Psoas muscle (tissue), 8 donors: ENCODE data around the gene DCHS1. TPM values are rescaled to one million over a fixed set of nuclear protein-coding genes. Genes with fewer than 3 reads are reported as not detected.

ENCODE experiments used
- ATAC-seq, 4 donors: fragments of 200-7000 bp; cut with Tn5 transposase; one replicate each; pipeline ENCODE4 v1.9.1; 2020; ENCODE audit warnings: moderate library complexity in 3 of 4, mild to moderate bottlenecking in 2 of 4
- DNase-seq, 2 donors: peaks; one replicate each; pipeline ENCODE4 v3.0.0-alpha.2; 2020
- H3K27ac ChIP-seq: fragments of 200-600 bp; one replicate; pipeline ENCODE4 v1.8.0; 2022
- H3K27me3 ChIP-seq, 3 donors: fragments of 200-600 bp in 1 of 3; one replicate each; pipeline versions ENCODE4 v1.6.1 to v1.8.0; 2013 to 2022; ENCODE audit warnings: low read length in 2 of 3, mild to moderate bottlenecking in 2 of 3, moderate library complexity in 1 of 3; ENCODE audit not compliant: insufficient read depth in 3 of 3
- H3K36me3 ChIP-seq, 2 donors: fragments of 200-600 bp in 1 of 2; one replicate each; pipeline versions ENCODE4 v1.6.1 to v1.8.0; 2013 to 2022; ENCODE audit warnings: low read depth in 1 of 2, mild to moderate bottlenecking in 1 of 2, moderate library complexity in 1 of 2; ENCODE audit not compliant: insufficient read depth in 1 of 2
- H3K4me1 ChIP-seq: fragments of 200-600 bp; one replicate; pipeline ENCODE4 v1.8.0; 2022
- H3K4me3 ChIP-seq: fragments of 200-600 bp; one replicate; pipeline ENCODE4 v1.8.0; 2022; ENCODE audit warnings: mild to moderate bottlenecking
- H3K9me3 ChIP-seq: fragments of 200-600 bp; one replicate; pipeline ENCODE4 v1.8.0; 2022
- WGBS, 3 donors: extraction: QIAGEN DNeasy Blood & Tissue Kit; methylation state at CpG; one replicate each; pipeline versions ENCODE4 v1.1.6 to v1.1.7; 2013; 5-methylcytosine and 5-hydroxymethylcytosine counted together
- intact Hi-C, 2 donors: fragments of 100-400 bp; cut with DNase I; formaldehyde crosslinking; loops; one replicate each; pipeline versions ENCODE4 v1.11.0 to v1.14.2; 2022
- polyA plus RNA-seq, 3 donors: library from polyadenylated mRNA; stranded (reverse); fragments of 200-250 nt; gene quantifications; one replicate each; pipeline ENCODE4 v1.2.3, GENCODE V29; 2013
- total RNA-seq, 4 donors: library from RNA; stranded (reverse); fragmentation: NEBNext Ultra II Directional in 2 of 4; extraction: Animal tissue kit (Norgen Biotek cat#: 25700) in 2 of 4; gene quantifications; one replicate each; pipeline versions ENCODE4 v1.2.1 to v1.2.4, GENCODE V29; 2021 to 2023
- TF ChIP-seq, protein P1 (sequence below): fragments of 200-600 bp; IDR thresholded peaks from one replicate; pipeline ENCODE4 v1.8.0; 2022; ENCODE audit warnings: antibody characterized with exemption
- donor health status: healthy with polysubstance abuse.
- donor health status: DM: no; HTN: no; CAD: no; lungs with moderate emphysema.
- donor health status: Bipolar disorder and iron deficiency.
- donor health status: healthy.
- donor health status: DM: yes; HTN: yes; CAD: no.
- donor health status: DM: no; HTN: no; CAD: no.
- donor health status: DM: no; HTN: no; CAD: no.
- donor health status: DM: yes; HTN: yes; CAD: no.

DCHS1 gene
- total and polyA plus RNA-seq, 7 donors: 0.98 to 7.2 (median 3.2) TPM

DNA sequence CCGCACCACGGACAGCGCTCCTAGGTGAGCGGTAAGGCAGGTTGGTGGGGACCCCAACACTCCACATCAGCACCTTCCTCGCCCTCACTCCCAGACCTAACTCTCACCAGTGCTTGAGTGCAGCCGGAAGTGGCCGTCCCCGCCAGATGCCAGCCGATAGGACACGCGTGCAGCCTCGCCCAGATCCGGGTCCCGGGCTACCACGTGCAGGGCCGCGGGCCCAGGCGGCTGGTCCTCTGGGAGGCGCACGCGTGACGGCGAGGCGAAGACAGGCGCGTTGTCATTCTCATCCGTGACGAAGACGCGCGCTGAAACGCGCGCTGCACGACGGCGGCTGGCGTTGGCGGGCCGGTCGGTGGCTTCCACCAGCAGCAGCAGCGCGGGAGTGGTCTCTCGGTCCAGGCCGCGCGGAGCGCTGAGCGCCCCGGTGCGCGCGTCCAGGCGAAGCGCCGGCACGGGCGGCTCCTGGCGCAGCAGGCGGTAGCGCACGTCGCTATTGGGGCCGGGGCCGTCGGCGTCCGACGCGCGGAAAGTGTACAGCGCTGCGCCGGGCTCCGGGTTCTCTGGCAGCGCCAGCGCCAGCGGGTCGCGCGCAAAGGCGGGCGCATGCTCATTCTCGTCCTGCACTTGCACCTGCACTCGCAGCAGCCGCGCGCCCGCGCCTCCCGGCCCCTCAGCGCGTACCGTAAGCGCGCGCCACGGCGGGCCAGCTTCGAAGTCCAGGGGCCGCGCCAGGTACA lies 25.5 kb downstream of the DCHS1 start:
- Histone ChIP-seq H3K27me3 (no peaks in the 10 kb centered on the region), H3K9me3 (no peaks in the 10 kb centered on the region), H3K4me3 (no peak overlapping the region), H3K4me1 (no peaks in the 10 kb centered on the region), H3K36me3 (peaks cover 0 to 31% of the 10 kb centered on the region in 2 donors), H3K27ac (no peak overlapping the region)
- intact Hi-C loops: no loop called here
- TF ChIP-seq, protein P1, sequence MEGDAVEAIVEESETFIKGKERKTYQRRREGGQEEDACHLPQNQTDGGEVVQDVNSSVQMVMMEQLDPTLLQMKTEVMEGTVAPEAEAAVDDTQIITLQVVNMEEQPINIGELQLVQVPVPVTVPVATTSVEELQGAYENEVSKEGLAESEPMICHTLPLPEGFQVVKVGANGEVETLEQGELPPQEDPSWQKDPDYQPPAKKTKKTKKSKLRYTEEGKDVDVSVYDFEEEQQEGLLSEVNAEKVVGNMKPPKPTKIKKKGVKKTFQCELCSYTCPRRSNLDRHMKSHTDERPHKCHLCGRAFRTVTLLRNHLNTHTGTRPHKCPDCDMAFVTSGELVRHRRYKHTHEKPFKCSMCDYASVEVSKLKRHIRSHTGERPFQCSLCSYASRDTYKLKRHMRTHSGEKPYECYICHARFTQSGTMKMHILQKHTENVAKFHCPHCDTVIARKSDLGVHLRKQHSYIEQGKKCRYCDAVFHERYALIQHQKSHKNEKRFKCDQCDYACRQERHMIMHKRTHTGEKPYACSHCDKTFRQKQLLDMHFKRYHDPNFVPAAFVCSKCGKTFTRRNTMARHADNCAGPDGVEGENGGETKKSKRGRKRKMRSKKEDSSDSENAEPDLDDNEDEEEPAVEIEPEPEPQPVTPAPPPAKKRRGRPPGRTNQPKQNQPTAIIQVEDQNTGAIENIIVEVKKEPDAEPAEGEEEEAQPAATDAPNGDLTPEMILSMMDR: no peak
- 78 to 84% (median 83%) methylated on average over 95 to 102 of the region's 102 CpGs for WGBS, 3 donors
- peak in 1 of 2 donors; percentile 53 for DNase-seq
- no peak for ATAC-seq

DNA sequence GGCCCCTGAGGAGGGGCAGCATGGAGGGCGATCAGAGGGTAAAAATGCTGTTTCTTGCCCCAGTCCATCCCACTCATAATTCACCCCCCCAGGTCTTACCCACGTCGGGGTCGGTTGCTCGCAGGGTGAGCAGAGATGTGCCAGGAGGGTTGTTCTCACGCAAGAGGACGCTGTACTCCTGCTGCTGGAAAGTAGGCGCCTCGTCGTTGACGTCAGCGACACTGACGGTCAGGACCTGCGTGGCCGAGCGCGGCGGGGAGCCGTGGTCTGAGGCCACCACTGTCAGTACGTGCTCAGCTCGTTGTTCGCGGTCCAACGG lies 26.1 kb downstream of the DCHS1 start:
- intact Hi-C loops: no loop called here
- no peaks in the 10 kb centered on the region for H3K27me3 ChIP-seq
- WGBS, 3 donors: 92 to 95% (median 92%) methylated on average over 24 of the region's 24 CpGs
- no peak for DNase-seq
- no peak overlapping the region for H3K27ac ChIP-seq
- H3K36me3 ChIP-seq: peaks cover 0 to 31% of the 10 kb centered on the region in 2 donors
- H3K9me3 ChIP-seq: no peaks in the 10 kb centered on the region
- no peak overlapping the region for H3K4me3 ChIP-seq
- H3K4me1 ChIP-seq: no peaks in the 10 kb centered on the region
- ATAC-seq: no peak
- TF ChIP-seq, protein P1: no peak

DNA sequence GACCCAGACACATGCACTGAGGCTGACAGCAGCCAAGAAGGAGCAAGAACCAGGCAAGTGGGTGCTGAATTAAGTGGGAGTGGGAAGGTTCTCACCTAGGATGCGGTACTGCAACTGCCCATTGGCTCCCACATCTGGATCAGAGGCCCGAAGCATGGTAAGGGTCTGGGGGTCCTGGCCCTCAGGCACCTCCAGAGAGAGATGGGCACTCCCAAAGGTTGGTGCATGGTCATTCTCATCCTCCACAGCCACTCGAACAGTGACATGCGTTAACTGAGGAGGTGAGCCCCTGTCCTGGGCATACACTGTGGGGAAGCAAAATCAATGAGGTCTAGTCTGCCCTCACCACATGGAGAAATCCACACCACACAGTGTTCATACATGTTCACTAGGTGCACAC lies 27.1 kb downstream of the DCHS1 start:
- Histone ChIP-seq H3K9me3 (no peaks in the 10 kb centered on the region), H3K4me3 (no peak overlapping the region), H3K27me3 (no peaks in the 10 kb centered on the region), H3K27ac (no peak overlapping the region), H3K4me1 (no peaks in the 10 kb centered on the region), H3K36me3 (peaks cover 0 to 31% of the 10 kb centered on the region in 2 donors)
- ATAC-seq: no peak
- TF ChIP-seq, protein P1: no peak
- WGBS, 3 donors: 92 to 98% (median 96%) methylated on average over 4 of the region's 4 CpGs
- DNase-seq: no peak
- intact Hi-C loops: no loop called here

DNA sequence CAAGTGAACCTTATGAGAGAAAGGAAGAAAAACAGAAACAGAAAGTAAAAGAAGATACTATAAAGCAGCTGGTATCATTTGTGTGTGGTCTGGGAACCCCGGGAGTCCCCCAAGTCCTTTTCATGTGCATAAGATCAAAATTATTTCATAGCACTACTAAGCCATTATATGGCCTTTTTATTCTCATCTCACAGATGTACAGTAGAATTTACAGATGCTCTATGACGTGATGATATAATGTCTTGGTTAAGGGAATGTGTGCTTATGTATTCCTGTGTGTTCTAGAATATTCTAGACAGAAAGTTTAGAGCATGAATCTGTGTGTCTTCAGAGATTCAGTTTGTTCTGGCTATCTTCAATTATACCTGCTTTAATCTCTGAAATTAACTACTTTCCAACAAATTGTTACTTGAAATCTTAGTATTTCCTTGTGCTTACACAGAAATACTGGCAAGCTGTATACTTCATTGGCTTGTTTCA lies 27.8 kb downstream of the DCHS1 start:
- 54 to 69% (median 62%) methylated on average over 2 of the region's 2 CpGs for WGBS, 3 donors
- ATAC-seq (no peak), DNase-seq (no peak)
- TF ChIP-seq, protein P1: no peak
- intact Hi-C loops: no loop called here
- Histone ChIP-seq H3K4me1 (no peaks in the 10 kb centered on the region), H3K27me3 (no peaks in the 10 kb centered on the region), H3K4me3 (no peak overlapping the region), H3K27ac (no peak overlapping the region), H3K36me3 (peaks cover 0 to 27% of the 10 kb centered on the region in 2 donors), H3K9me3 (no peaks in the 10 kb centered on the region)
